ENCODE measurements around the gene FSHR.

FSHR gene

DNA sequence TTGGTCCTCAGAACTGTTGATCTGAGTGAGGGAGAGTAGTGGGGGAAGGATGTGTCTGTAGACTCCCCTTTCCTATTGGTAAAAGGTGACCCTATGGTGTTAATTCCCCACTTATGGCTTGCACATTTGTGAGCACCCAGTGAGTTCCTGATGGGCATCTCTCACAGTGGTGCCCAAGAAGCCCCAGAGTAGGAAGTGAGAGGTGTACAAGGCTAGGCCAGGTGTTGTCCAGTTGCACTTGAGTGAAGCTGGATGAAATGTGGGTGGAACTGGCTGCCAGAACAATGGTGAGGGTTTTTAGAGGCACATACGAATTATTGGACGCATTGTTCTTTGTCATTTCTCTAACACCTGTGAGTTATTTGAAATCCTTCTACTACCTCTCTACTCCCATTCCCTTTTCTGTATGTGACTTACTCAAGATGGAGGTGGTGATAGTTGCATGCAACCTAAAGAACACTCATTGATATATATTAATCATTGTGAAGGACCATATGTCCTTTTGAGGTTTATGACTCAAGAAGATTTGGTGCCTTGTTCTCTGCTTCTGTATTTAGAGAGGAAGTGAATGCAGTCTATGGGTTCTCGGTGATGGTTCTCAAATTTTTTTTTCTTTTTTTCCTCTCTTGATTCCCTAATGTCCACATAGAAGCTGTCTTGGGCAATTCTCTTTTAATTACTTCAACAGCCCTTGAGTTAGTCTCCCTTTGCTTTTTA, 162.7 kb downstream of the FSHR start:
- H3K27ac ChIP-seq (replicated peaks): no peak overlapping the region
- no peaks in the 10 kb centered on the region for H3K27me3 ChIP-seq (ENCODE audit: insufficient read depth, poor library complexity, severe bottlenecking)
- DNase-seq (ENCODE audit: low read depth in 1 of 2, low spot score in 1 of 2): no peak
- TF ChIP-seq POLR2AphosphoS5 (IDR thresholded peaks at IDR 0.05; ENCODE audit: low read depth) (no peak), GABPA (IDR thresholded peaks at IDR 0.05; ENCODE audit: low read depth) (no peak), REST (IDR thresholded peaks at IDR 0.05; ENCODE audit: insufficient replicate concordance, low read depth) (no peak), CTCF (IDR thresholded peaks at IDR 0.05; ENCODE audit: insufficient read depth, low read length) (no peak), SPI1 (IDR thresholded peaks at IDR 0.05; ENCODE audit: borderline replicate concordance, low read depth) (no peak; the same call in 1 of the 2 replicates)
- no peak overlapping the region for H3K4me3 ChIP-seq (replicated peaks; ENCODE audit: insufficient read depth, low read length)

- H3K27me3 ChIP-seq (ENCODE audit: insufficient read depth, poor library complexity, severe bottlenecking): no peaks in the 10 kb centered on the region
- no peak overlapping the region for H3K4me3 ChIP-seq (replicated peaks; ENCODE audit: insufficient read depth, low read length)
- DNase-seq (ENCODE audit: low read depth in 1 of 2, low spot score in 1 of 2): no peak
- H3K27ac ChIP-seq (replicated peaks): no peak overlapping the region
- no peak for TF ChIP-seq REST (IDR thresholded peaks at IDR 0.05; ENCODE audit: insufficient replicate concordance, low read depth)
- no peak for TF ChIP-seq GABPA (IDR thresholded peaks at IDR 0.05; ENCODE audit: low read depth)
- no peak for TF ChIP-seq POLR2AphosphoS5 (IDR thresholded peaks at IDR 0.05; ENCODE audit: low read depth)
- no peak for TF ChIP-seq SPI1 (IDR thresholded peaks at IDR 0.05; ENCODE audit: borderline replicate concordance, low read depth)
- TF ChIP-seq CTCF (IDR thresholded peaks at IDR 0.05; ENCODE audit: insufficient read depth, low read length): no peak
Measured at GRCh38 chr2:48984922-48985321, 169.4 kb downstream of the FSHR start.

DNA sequence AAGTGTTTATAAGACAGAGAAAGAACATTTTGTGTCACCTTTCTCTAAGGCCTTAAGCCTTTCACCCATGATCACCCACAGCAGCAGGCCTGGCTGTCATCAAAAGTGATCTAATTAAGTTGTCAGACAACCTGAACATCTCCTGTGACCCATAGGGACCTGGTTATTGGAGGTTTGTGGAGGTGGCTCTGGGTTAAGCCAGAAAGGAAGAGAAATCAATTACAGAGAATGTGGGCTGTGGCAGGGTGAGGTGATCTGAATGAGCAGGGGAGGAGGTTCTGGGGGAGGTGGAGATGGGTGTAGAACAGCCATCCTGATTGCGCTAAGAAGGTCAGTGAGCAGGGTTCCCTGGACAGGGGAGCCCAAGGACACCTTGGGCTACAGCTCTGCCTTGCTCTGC, 170.8 kb downstream of the FSHR start:
- no peak for DNase-seq (ENCODE audit: low read depth in 1 of 2, low spot score in 1 of 2)
- Histone ChIP-seq H3K27me3 (ENCODE audit: insufficient read depth, poor library complexity, severe bottlenecking) (no peaks in the 10 kb centered on the region), H3K4me3 (replicated peaks; ENCODE audit: insufficient read depth, low read length) (no peak overlapping the region), H3K27ac (replicated peaks) (no peak overlapping the region)
- no peak for TF ChIP-seq SPI1 (IDR thresholded peaks at IDR 0.05; ENCODE audit: borderline replicate concordance, low read depth)
- no peak for TF ChIP-seq REST (IDR thresholded peaks at IDR 0.05; ENCODE audit: insufficient replicate concordance, low read depth)
- TF ChIP-seq GABPA (IDR thresholded peaks at IDR 0.05; ENCODE audit: low read depth): no peak
- TF ChIP-seq CTCF (IDR thresholded peaks at IDR 0.05; ENCODE audit: insufficient read depth, low read length): no peak
- TF ChIP-seq POLR2AphosphoS5 (IDR thresholded peaks at IDR 0.05; ENCODE audit: low read depth): no peak

Measured in HL-60 (cell line).